ENCODE data around the gene WWP2.
"Not testable (repeated sequence)": the region's sequence is repeated elsewhere in the genome, so short reads cannot be mapped to it uniquely, and the experiment has no call there.

WWP2 gene

GRCh38 chr16:69952116-69952515 is 190.0 kb downstream of the WWP2 start:
- not testable (repeated sequence) for DNase-seq

GRCh38 chr16:69952572-69953355 is 190.6 kb downstream of the WWP2 start:
- not testable (repeated sequence) for DNase-seq

GRCh38 chr16:69954241-69954640 is 192.1 kb downstream of the WWP2 start:
- DNase-seq: not testable (repeated sequence)

- not testable (repeated sequence) for DNase-seq
Observed at GRCh38 chr16:69963312-69963711, 201.2 kb downstream of the WWP2 start.

- DNase-seq: not testable (repeated sequence)
Observed at GRCh38 chr16:69964960-69965660, 203.0 kb downstream of the WWP2 start.

DNA sequence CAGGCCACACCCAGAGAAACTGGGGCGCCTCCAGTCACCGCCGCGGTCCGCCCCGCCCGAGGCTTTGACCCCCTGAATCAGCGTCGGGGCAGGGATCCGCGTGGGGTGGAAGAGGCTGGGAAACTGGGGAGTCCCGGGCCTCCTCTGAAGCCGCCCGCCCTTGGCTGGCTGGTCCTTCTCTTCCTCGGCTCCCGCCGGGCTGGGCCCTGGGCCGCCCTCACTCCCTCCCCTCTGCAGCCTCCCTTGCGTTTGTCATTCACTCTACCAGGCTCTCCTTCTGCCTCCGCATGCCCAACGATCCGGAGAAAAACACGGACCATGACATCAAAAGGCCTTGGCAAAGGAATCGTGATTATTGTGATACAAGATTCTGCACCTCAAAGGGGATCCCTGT is 203.5 kb downstream of the WWP2 start:
- DNase-seq: not testable (repeated sequence)

DNA sequence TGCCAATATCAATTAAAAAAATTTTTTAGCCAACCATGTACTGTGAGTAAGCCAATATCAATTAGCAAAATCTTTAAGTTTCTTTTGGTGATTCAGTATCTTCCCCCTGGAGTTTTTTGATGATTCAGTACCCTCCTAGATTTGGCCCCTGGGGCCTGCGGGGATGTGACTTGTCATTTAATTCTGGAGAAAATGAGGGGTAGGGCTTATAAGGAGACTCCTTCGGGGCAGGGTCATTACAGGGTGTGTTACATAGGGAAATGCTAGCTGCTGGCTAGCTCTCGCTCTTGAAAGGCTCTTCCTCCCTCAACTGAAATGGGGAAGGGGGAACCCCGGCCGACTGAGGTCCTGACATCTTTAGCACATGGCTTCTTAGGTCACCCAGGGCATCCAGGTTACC is 205.6 kb downstream of the WWP2 start:
- not testable (repeated sequence) for DNase-seq

- not testable (repeated sequence) for DNase-seq
Observed at GRCh38 chr16:69968125-69968524, 206.0 kb downstream of the WWP2 start.

GRCh38 chr16:69969657-69970056 is 207.5 kb downstream of the WWP2 start:
- DNase-seq: not testable (repeated sequence)

- DNase-seq: not testable (repeated sequence)
Observed at GRCh38 chr16:69972120-69972519, 210.0 kb downstream of the WWP2 start.

GRCh38 chr16:69972935-69973334 is 210.8 kb downstream of the WWP2 start:
- DNase-seq: not testable (repeated sequence)

DNA sequence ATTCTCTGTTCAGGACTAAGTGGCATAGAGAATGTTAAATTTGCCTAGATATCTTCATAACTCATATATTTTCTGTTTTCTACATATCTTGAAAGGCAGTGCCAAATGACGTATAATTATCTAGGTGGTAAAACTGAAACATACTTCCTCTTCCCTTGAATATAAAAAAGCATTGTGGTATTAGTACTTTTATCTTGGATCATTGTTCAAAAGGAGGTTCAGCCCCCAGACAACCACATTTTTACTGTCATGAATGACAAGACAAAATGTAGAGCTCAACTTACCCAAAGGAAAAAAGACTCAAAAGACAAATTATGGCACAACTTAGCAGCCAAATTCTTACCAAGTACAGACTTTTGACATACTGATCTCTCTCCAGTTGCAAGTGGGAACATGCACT is 223.1 kb downstream of the WWP2 start:
- DNase-seq: not testable (repeated sequence)

Data from NCI-H187 treated with DMSO at 0.1 percent for 48 hours (cell line).